K562 (cell line): ENCODE results near the gene TBC1D17. TPM values are rescaled to one million over a fixed set of nuclear protein-coding genes. Genes with fewer than 3 reads are reported as not detected.

Experiments
- ASH1L ChIP-seq: fragments of 450-650 bp; IDR thresholded peaks from 2 replicates; pipeline ENCODE4 v1.6.1; 2018; ENCODE audit warnings: borderline replicate concordance, mild to moderate bottlenecking, low read depth; ENCODE audit not compliant: partially characterized antibody
- ATF7 ChIP-seq: fragments of 450-650 bp; IDR thresholded peaks from 2 replicates; pipeline ENCODE4 v1.7.1; 2014; ENCODE audit warnings: mild to moderate bottlenecking, moderate library complexity
- CREB1 ChIP-seq, 2 experiments: sonication (generic) in 1 of 2; formaldehyde crosslinking in 1 of 2; IDR thresholded peaks; 2 replicates each; pipeline versions ENCODE4 v1.6.1 to v1.8.0; 2012 to 2022; ENCODE audit warnings: inconsistent platforms in 1 of 2, mild to moderate bottlenecking in 1 of 2, missing genetic modification reagents in 1 of 2, moderate library complexity in 1 of 2
- CREB3 ChIP-seq: fragments of 450-650 bp; conservative IDR thresholded peaks from 2 replicates; pipeline ENCODE4 v1.6.1; 2016; ENCODE audit warnings: missing genetic modification characterization, low read depth, mild to moderate bottlenecking, missing compliant biosample characterization, moderate library complexity
- CSDE1 ChIP-seq, 2 experiments: fragments of 450-650 bp; IDR thresholded peaks; 2 replicates each; pipeline ENCODE4 v1.6.1; 2016; ENCODE audit warnings: mild to moderate bottlenecking in 1 of 2
- DIDO1 ChIP-seq: fragments of 450-650 bp; IDR thresholded peaks from 2 replicates; pipeline ENCODE4 v1.6.1; 2016; ENCODE audit warnings: low read depth, missing biosample characterization, missing genetic modification characterization
- FOSL1 ChIP-seq: fragments of 200-800 bp; sonication (Bioruptor generic); conservative IDR thresholded peaks from 2 replicates; pipeline ENCODE4 v1.6.1; 2016; ENCODE audit warnings: missing genetic modification characterization, missing compliant biosample characterization
- GABPB1 ChIP-seq: sonication (generic); formaldehyde crosslinking; IDR thresholded peaks from 2 replicates; pipeline ENCODE4 v1.8.0; 2022; ENCODE audit warnings: mild to moderate bottlenecking, missing genetic modification reagents
- PTTG1 ChIP-seq: fragments of 450-650 bp; IDR thresholded peaks from 2 replicates; pipeline ENCODE4 v1.6.1; 2016; ENCODE audit warnings: low read depth, mild to moderate bottlenecking, missing genetic modification characterization, missing compliant biosample characterization
- RCOR1 ChIP-seq, 2 experiments: IDR thresholded peaks; 2 replicates each; pipeline ENCODE4 v1.6.1; 2012; ENCODE audit warnings: low read depth in 2 of 2, low read length in 2 of 2, borderline replicate concordance in 1 of 2, improper control_type of control experiment in 1 of 2
- SAP30 ChIP-seq: fragments of 200-600 bp; sonication (generic); IDR thresholded peaks from 2 replicates; pipeline ENCODE4 v1.6.1; 2012; ENCODE audit warnings: borderline replicate concordance, low read depth, mild to moderate bottlenecking, moderate library complexity, low read length, control low read depth, inconsistent platforms; ENCODE audit not compliant: insufficient read depth, poor library complexity, severe bottlenecking
- SMAD4 ChIP-seq: fragments of 250-450 bp; sonication (Bioruptor Pico); conservative IDR thresholded peaks from 2 replicates; pipeline ENCODE4 v1.8.0; 2021; ENCODE audit warnings: inconsistent platforms, mild to moderate bottlenecking, moderate library complexity
- SP1 ChIP-seq: sonication (generic); formaldehyde crosslinking; IDR thresholded peaks from 2 replicates; pipeline ENCODE4 v1.8.1; 2022; ENCODE audit warnings: mild to moderate bottlenecking, missing genetic modification reagents
- ZBTB2 ChIP-seq: fragments of 450-650 bp; IDR thresholded peaks from 2 replicates; pipeline ENCODE4 v1.6.1; 2016; ENCODE audit warnings: antibody characterized with exemption
- ZBTB9 ChIP-seq: fragments of 450-650 bp; formaldehyde crosslinking; IDR thresholded peaks from 2 replicates; pipeline ENCODE4 v1.4.0; 2020; ENCODE audit warnings: mild to moderate bottlenecking, moderate library complexity
- ZKSCAN3 ChIP-seq: fragments of 250-450 bp; sonication (Bioruptor Pico); IDR thresholded peaks from 2 replicates; pipeline ENCODE4 v1.4.0; 2020
- ZMIZ1 ChIP-seq, 2 experiments: fragments of 150-350 bp in 1 of 2; IDR thresholded peaks; 2 replicates each; pipeline ENCODE4 v1.6.1; 2012 to 2016; ENCODE audit warnings: low read depth in 2 of 2, low read length in 2 of 2, mild to moderate bottlenecking in 1 of 2, moderate library complexity in 1 of 2
- ZNF444 ChIP-seq: fragments of 250-450 bp; sonication (Bioruptor Pico); IDR thresholded peaks from 2 replicates; pipeline ENCODE4 v1.4.0; 2020; ENCODE audit warnings: mild to moderate bottlenecking, moderate library complexity
- ZSCAN32 ChIP-seq: fragments of 450-650 bp; formaldehyde crosslinking; IDR thresholded peaks from 2 replicates; pipeline ENCODE4 v1.4.0; 2020; ENCODE audit warnings: mild to moderate bottlenecking, moderate library complexity
- polyA plus RNA-seq, 8 experiments: library from polyadenylated mRNA; depleted of rRNA in 4 of 8; stranded (reverse) in 5 of 8; unstranded in 3 of 8; fragments of >200 nt; fragmentation: Nextera tagmentation in 2 of 8; fragmentation: Illumina TruSeq in 1 of 8; extraction: Ambion mirVana in 2 of 8; extraction: Trizol in 1 of 8; gene quantifications; 2 replicates each; pipeline versions ENCODE4 v1.2.1 to v1.2.3, GENCODE V29; 2011 to 2014; ENCODE audit warnings: inconsistent platforms in 1 of 8, missing spikeins in 1 of 8
- total RNA-seq, 7 experiments: library from RNA; depleted of rRNA in 6 of 7; stranded (reverse); fragments of >200 nt in 6 of 7; fragmentation: Illumina TruSeq in 2 of 7; extraction: Trizol in 2 of 7; gene quantifications; 2 replicates each; pipeline versions ENCODE4 v1.2.1 to v1.2.3, GENCODE V29; 2011 to 2021; ENCODE audit warnings: low replicate concordance in 1 of 7

Gene TBC1D17
- total and polyA plus RNA-seq, 9 of the 15 experiments (the other 6 are each of a cell fraction or from before 2014, with no cell fraction given) = 0.42 to 16.0 (median 3.8) TPM

- peak; percentile 93 for TF ChIP-seq GABPB1 (CRISPR knock-in tag)
- no peak; the same call in 1 of the 2 replicates for TF ChIP-seq FOSL1 (tag)
- TF ChIP-seq ZBTB9 = peak; percentile 13
- TF ChIP-seq ZNF444 = no peak
- peak; percentile 95 for TF ChIP-seq CREB1 (IDR thresholded peaks at IDR 0.05)
- peak; percentile 96 for TF ChIP-seq CREB1 (CRISPR knock-in tag; IDR thresholded peaks at IDR 0.05)
- TF ChIP-seq ATF7 = peak; percentile 88
- no peak for TF ChIP-seq SMAD4
- TF ChIP-seq ASH1L = peak; percentile 21
- TF ChIP-seq CSDE1 (IDR thresholded peaks at IDR 0.05) = peak in 1 of 2 experiments; percentile 97; a peak in 2 of 4 replicates
- TF ChIP-seq CREB3 (tag) = peak; percentile 85
- TF ChIP-seq RCOR1 (IDR thresholded peaks at IDR 0.05; ENCODE audit: borderline replicate concordance in 1 of 2, low read depth in 2 of 2, low read length in 2 of 2) = no peak
- peak; percentile 91 for TF ChIP-seq SAP30
- peak; percentile 2 for TF ChIP-seq DIDO1 (tag)
- TF ChIP-seq PTTG1 (tag) = no peak
- TF ChIP-seq SP1 = peak; percentile 90
- no peak for TF ChIP-seq ZMIZ1 (IDR thresholded peaks at IDR 0.05; ENCODE audit: low read depth in 2 of 2, low read length in 2 of 2)
- no peak for TF ChIP-seq ZSCAN32 (CRISPR knock-in tag)
- no peak for TF ChIP-seq ZBTB2
- TF ChIP-seq ZKSCAN3 (CRISPR knock-in tag) = no peak
Observed at GRCh38 chr19:49876422-49877019, 981 bp upstream of the TBC1D17 start (continued).
